H1 (cell line): ENCODE data around the gene PCDH9. TPM values are rescaled to one million over a fixed set of nuclear protein-coding genes. Genes with fewer than 3 reads are reported as not detected.
A peak's percentile ranks its signal among the peaks of the same experiment; 100 is the strongest.

Experiments used
- CTCF ChIA-PET: fragments of 300-600 bp; sonication (Branson Sonifier 250); formaldehyde crosslinking; loops from one replicate; lab custom pipeline; 2021; ENCODE audit not compliant: partially characterized antibody; lab: Charles Lee
- POLR2A ChIA-PET: fragments of 300-600 bp; sonication (Branson Sonifier 250); formaldehyde crosslinking; loops from one replicate; lab custom pipeline; 2021; ENCODE audit warnings: inconsistent platforms; ENCODE audit not compliant: partially characterized antibody; lab: Charles Lee
- DNase-seq, 2 experiments: peaks; one replicate each; pipeline versions ENCODE4 v3.0.0 to v3.0.0-alpha.2; 2010 to 2022; ENCODE audit warnings: low spot score in 2 of 2, low read depth in 1 of 2, mixed read lengths in 1 of 2
- FAIRE-seq: peaks from 2 replicates; lab custom pipeline; 2011; peaks lifted over from hg19 to GRCh38; lab: Jason Lieb, UNC
- H2AFZ ChIP-seq: 2 replicates; pipeline ENCODE4 v1.8.1; 2012; ENCODE audit warnings: low read length, inconsistent platforms
- H2AK5ac ChIP-seq: 2 replicates; pipeline ENCODE4 v1.6.1; 2013; ENCODE audit warnings: low read depth, low read length
- H2BK120ac ChIP-seq: replicated peaks from 2 replicates; pipeline ENCODE3; 2013; ENCODE audit warnings: low read depth, low read length, inconsistent platforms
- H2BK12ac ChIP-seq: 2 replicates; pipeline ENCODE4 v1.6.1; 2013; ENCODE audit warnings: low read depth, low read length
- H2BK15ac ChIP-seq: 2 replicates; pipeline ENCODE4 v1.6.1; 2013; ENCODE audit warnings: low read length
- H2BK20ac ChIP-seq: 2 replicates; pipeline ENCODE4 v1.6.1; 2013; ENCODE audit warnings: low read length
- H2BK5ac ChIP-seq: 2 replicates; pipeline ENCODE4 v1.6.1; 2013; ENCODE audit warnings: low read depth, low read length
- H3K14ac ChIP-seq: 2 replicates; pipeline ENCODE4 v1.6.1; 2013; ENCODE audit warnings: inconsistent platforms; ENCODE audit not compliant: insufficient read length
- H3K18ac ChIP-seq: 2 replicates; pipeline ENCODE4 v1.6.1; 2013; ENCODE audit warnings: low read length; ENCODE audit errors: extremely low read depth
- H3K23ac ChIP-seq: 2 replicates; pipeline ENCODE4 v1.6.1; 2013; ENCODE audit warnings: inconsistent platforms; ENCODE audit not compliant: insufficient read length
- H3K23me2 ChIP-seq: 2 replicates; pipeline ENCODE4 v1.6.1; 2013; ENCODE audit warnings: low read depth, low read length
- H3K27ac ChIP-seq: 2 replicates; pipeline ENCODE4 v1.6.1; 2011; ENCODE audit warnings: low read depth, low read length, inconsistent platforms
- H3K27me3 ChIP-seq, 4 experiments: replicated peaks in 1 of 4; 1 replicate in 1 of 4; 2 replicates in 3 of 4; pipeline versions ENCODE4 v1.6.1 to v1.8.1; 2011 to 2013; ENCODE audit warnings: low read length in 3 of 4, mild to moderate bottlenecking in 3 of 4, inconsistent platforms in 2 of 4, mixed read lengths in 2 of 4, moderate library complexity in 1 of 4; ENCODE audit not compliant: control insufficient read depth in 3 of 4, insufficient read depth in 3 of 4; ENCODE audit errors: extremely low read depth in 1 of 4
- H3K36me3 ChIP-seq, 4 experiments: 2 replicates each; pipeline versions ENCODE4 v1.6.1 to v1.8.1; 2011 to 2013; ENCODE audit warnings: mild to moderate bottlenecking in 4 of 4, low read length in 3 of 4, moderate library complexity in 2 of 4, control low read depth in 1 of 4, inconsistent platforms in 1 of 4; ENCODE audit not compliant: insufficient read depth in 4 of 4, control insufficient read depth in 2 of 4
- H3K4ac ChIP-seq: replicated peaks from 2 replicates; pipeline ENCODE3; 2013; ENCODE audit warnings: low read length, low read depth, mixed read lengths, inconsistent platforms; ENCODE audit not compliant: insufficient read length
- H3K4me1 ChIP-seq, 4 experiments: replicated peaks in 1 of 4; 1 replicate in 1 of 4; 2 replicates in 3 of 4; pipeline versions ENCODE4 v1.6.1 to v1.8.1; 2011 to 2013; ENCODE audit warnings: low read length in 3 of 4, inconsistent platforms in 2 of 4, mixed read lengths in 1 of 4; ENCODE audit not compliant: insufficient read depth in 4 of 4, control insufficient read depth in 3 of 4
- H3K4me2 ChIP-seq, 2 experiments: 2 replicates each; pipeline versions ENCODE4 v1.6.1 to v1.8.1; 2011 to 2013; ENCODE audit warnings: low read depth in 2 of 2, low read length in 2 of 2, control low read depth in 1 of 2, inconsistent platforms in 1 of 2, mild to moderate bottlenecking in 1 of 2; ENCODE audit not compliant: insufficient read depth in 1 of 2
- H3K4me3 ChIP-seq, 4 experiments: fragments of 200-600, 300-600 bp in 1 of 4; sonication (generic), shearing (Covaris generic), sonication (Bioruptor Twin) in 1 of 4; 2 replicates each; pipeline versions ENCODE4 v1.5.1 to v1.8.1; 2011 to 2016; ENCODE audit warnings: low read length in 4 of 4, low read depth in 3 of 4, control low read depth in 2 of 4, inconsistent platforms in 2 of 4, mild to moderate bottlenecking in 2 of 4, mixed read lengths in 1 of 4, moderate library complexity in 1 of 4; ENCODE audit not compliant: insufficient read depth in 2 of 4; ENCODE audit errors: extremely low read depth in 1 of 4
- H3K56ac ChIP-seq: replicated peaks from 2 replicates; pipeline ENCODE3; 2013; ENCODE audit warnings: low read depth, mild to moderate bottlenecking, mixed read lengths, low read length, inconsistent platforms; ENCODE audit not compliant: insufficient read length
- H3K79me1 ChIP-seq: 2 replicates; pipeline ENCODE4 v1.6.1; 2013; ENCODE audit warnings: low read depth, low read length, control low read depth
- H3K79me2 ChIP-seq, 2 experiments: 2 replicates each; pipeline versions ENCODE4 v1.6.1 to v1.8.1; 2012 to 2013; ENCODE audit warnings: low read length in 2 of 2, mild to moderate bottlenecking in 2 of 2, inconsistent platforms in 1 of 2; ENCODE audit not compliant: insufficient read depth in 2 of 2, control insufficient read depth in 1 of 2
- H3K9ac ChIP-seq, 4 experiments: replicated peaks in 1 of 4; 1 replicate in 1 of 4; 2 replicates in 3 of 4; pipeline versions ENCODE4 v1.6.1 to v1.8.1; 2011 to 2013; ENCODE audit warnings: low read depth in 3 of 4, low read length in 3 of 4, control low read depth in 2 of 4, mild to moderate bottlenecking in 2 of 4, moderate library complexity in 2 of 4, inconsistent platforms in 1 of 4; ENCODE audit errors: extremely low read depth in 1 of 4
- H3K9me3 ChIP-seq, 2 experiments: 2 replicates each; pipeline versions ENCODE4 v1.6.1 to v1.8.1; 2012 to 2013; ENCODE audit warnings: mild to moderate bottlenecking in 2 of 2, moderate library complexity in 2 of 2, control low read depth in 1 of 2, inconsistent platforms in 1 of 2, low read depth in 1 of 2, low read length in 1 of 2, mixed read lengths in 1 of 2; ENCODE audit not compliant: insufficient read depth in 2 of 2
- H4K20me1 ChIP-seq, 2 experiments: replicated peaks in 1 of 2; 2 replicates each; pipeline versions ENCODE3 to v1.8.1; 2011 to 2013; ENCODE audit warnings: inconsistent platforms in 2 of 2, low read length in 2 of 2, mild to moderate bottlenecking in 1 of 2; ENCODE audit not compliant: insufficient read depth in 2 of 2, control insufficient read depth in 1 of 2
- H4K5ac ChIP-seq: 2 replicates; pipeline ENCODE4 v1.6.1; 2013; ENCODE audit warnings: low read length, low read depth, mixed read lengths, inconsistent platforms; ENCODE audit not compliant: insufficient read length
- H4K8ac ChIP-seq: 2 replicates; pipeline ENCODE4 v1.8.0; 2013; ENCODE audit warnings: mild to moderate bottlenecking, moderate library complexity, low read length, inconsistent platforms; ENCODE audit not compliant: insufficient read depth; ENCODE audit errors: extremely low read depth
- H4K91ac ChIP-seq: replicated peaks from 2 replicates; pipeline ENCODE3; 2013; ENCODE audit warnings: low read length, mixed read lengths, inconsistent platforms; ENCODE audit not compliant: insufficient read length
- ATF3 ChIP-seq: IDR thresholded peaks from 2 replicates; pipeline ENCODE4 v1.6.1; 2011; ENCODE audit warnings: low read depth, mild to moderate bottlenecking, low read length; ENCODE audit not compliant: insufficient read depth
- BCL11A ChIP-seq, 2 experiments: IDR thresholded peaks; one replicate each; pipeline ENCODE4 v1.6.1; 2011; ENCODE audit warnings: low read depth in 2 of 2, low read length in 2 of 2, mild to moderate bottlenecking in 2 of 2
- CHD2 ChIP-seq: IDR thresholded peaks from 2 replicates; pipeline ENCODE4 v1.6.1; 2012; ENCODE audit warnings: low read length, improper control_type of control experiment
- FOSL1 ChIP-seq: IDR thresholded peaks from 2 replicates; pipeline ENCODE4 v1.6.1; 2011; ENCODE audit warnings: mild to moderate bottlenecking, low read depth, low read length, moderate library complexity; ENCODE audit not compliant: insufficient read depth
- HDAC6 ChIP-seq: IDR thresholded peaks from one replicate; pipeline ENCODE4 v1.7.1; 2012; ENCODE audit warnings: low read depth, mild to moderate bottlenecking, inconsistent platforms, low read length, moderate library complexity
- MAX ChIP-seq: IDR thresholded peaks from 2 replicates; pipeline ENCODE4 v1.6.1; 2012; ENCODE audit warnings: inconsistent platforms
- NRF1 ChIP-seq: IDR thresholded peaks from 2 replicates; pipeline ENCODE4 v1.6.1; 2011; ENCODE audit warnings: mild to moderate bottlenecking, low read depth, low read length, improper control_type of control experiment
- POU5F1 ChIP-seq: IDR thresholded peaks from 2 replicates; pipeline ENCODE4 v1.6.1; 2011; ENCODE audit warnings: low read depth, mild to moderate bottlenecking, low read length, moderate library complexity
- RAD21 ChIP-seq, 2 experiments: IDR thresholded peaks in 1 of 2; conservative IDR thresholded peaks in 1 of 2; 2 replicates each; pipeline ENCODE4 v1.6.1; 2011; ENCODE audit warnings: low read depth in 2 of 2, low read length in 2 of 2, improper control_type of control experiment in 1 of 2, inconsistent platforms in 1 of 2, mild to moderate bottlenecking in 1 of 2, moderate library complexity in 1 of 2
- RNF2 ChIP-seq: fragments of 200-900, 300-1000 bp; sonication (generic); IDR thresholded peaks from 2 replicates; pipeline ENCODE4 v1.7.1; 2016; ENCODE audit warnings: borderline replicate concordance, low read depth, mild to moderate bottlenecking, antibody characterized with exemption, low read length; ENCODE audit not compliant: poor library complexity, severe bottlenecking; ENCODE audit errors: missing control alignments
- SAP30 ChIP-seq: fragments of 300-600 bp; sonication (generic); IDR thresholded peaks from 2 replicates; pipeline ENCODE4 v1.7.1; 2012; ENCODE audit warnings: low read length, moderate library complexity, mild to moderate bottlenecking, inconsistent platforms; ENCODE audit not compliant: insufficient read depth, insufficient replicate concordance
- WGBS, 2 experiments: shearing (Covaris generic) in 1 of 2; methylation state at CpG; one replicate each; pipeline versions ENCODE4 v1.1.6 to v1.1.7; 2013 to 2015; ENCODE audit warnings: low lambda C conversion rate in 2 of 2, mixed read lengths in 2 of 2, inconsistent platforms in 1 of 2, low coverage in 1 of 2, missing lambda C conversion rate in 1 of 2; ENCODE audit not compliant: insufficient replicate concordance in 2 of 2, insufficient coverage in 1 of 2, insufficient read length in 1 of 2; ENCODE audit errors: extremely low coverage in 1 of 2, missing lambda C conversion rate in 1 of 2; 5-methylcytosine and 5-hydroxymethylcytosine counted together
- polyA plus RNA-seq, 7 experiments: library from polyadenylated mRNA; depleted of rRNA in 3 of 7; stranded (reverse) in 5 of 7; unstranded in 2 of 7; fragments of >200 nt in 5 of 7; fragments of 200-250 nt in 2 of 7; gene quantifications; 1 replicate in 5 of 7; 2 replicates in 1 of 7; 4 replicates in 1 of 7; pipeline versions ENCODE4 v1.2.1 to v1.2.3, GENCODE V29; 2011 to 2013; ENCODE audit warnings: missing spikeins in 2 of 7, mixed read lengths in 2 of 7
- total RNA-seq: library from RNA; stranded (reverse); fragmentation: NEBNext Ultra II Directional; extraction: Animal tissue kit (Norgen Biotek cat#: 25700); gene quantifications from 2 replicates; pipeline ENCODE4 v1.2.1, GENCODE V29; 2021

Gene PCDH9
- total and polyA plus RNA-seq, 2 of the 8 experiments (the other 6 are each of a cell fraction or from before 2014, with no cell fraction given) = 0.12 to 0.60 TPM

GRCh38 chr13:66921437-66921836, 308.7 kb downstream of the PCDH9 start:
- no peaks in the 10 kb centered on the region for H3K79me2 ChIP-seq
- H4K8ac ChIP-seq = no peak overlapping the region
- H2AK5ac ChIP-seq = no peak overlapping the region
- no peaks in the 10 kb centered on the region for H3K36me3 ChIP-seq
- H2BK15ac ChIP-seq = no peak overlapping the region
- H4K91ac ChIP-seq = no peak overlapping the region
- H3K9ac ChIP-seq = peak overlapping the region in 1 of 4 experiments; percentile 49; a peak in 1 of 7 replicates
- no peaks in the 10 kb centered on the region for H4K20me1 ChIP-seq
- H3K27ac ChIP-seq = no peak overlapping the region
- WGBS, 2 experiments = 90% methylated on average over 5 of the region's 5 CpGs; no CpG with 5 or more reads in 1 of the 2 experiments
- no peak overlapping the region for H4K5ac ChIP-seq
- FAIRE-seq (no peak), DNase-seq (no peak)
- no peak overlapping the region for H3K18ac ChIP-seq
- H3K23ac ChIP-seq = no peak overlapping the region
- no peak overlapping the region for H3K14ac ChIP-seq
- ChIA-PET CTCF (interaction anchor here (1.0 kb wide), 1 partner anchor 27 kb away, joined by 3 read pairs; no protein-coding TSS in a partner anchor), POLR2A (no interaction called here)
- TF ChIP-seq HDAC6 = no peak
- TF ChIP-seq CHD2 = no peak
- TF ChIP-seq RNF2 = no peak
- no peak for TF ChIP-seq ATF3
- no peak for TF ChIP-seq BCL11A (IDR thresholded peaks at IDR 0.05; ENCODE audit: low read depth in 2 of 2, low read length in 2 of 2)
- TF ChIP-seq MAX = no peak
- no peak for TF ChIP-seq NRF1
- no peak for TF ChIP-seq POU5F1
- no peak for TF ChIP-seq RAD21 (IDR thresholded peaks at IDR 0.05 in 1 of 2, conservative IDR thresholded peaks at IDR 0.05 in 1 of 2; ENCODE audit: low read depth in 2 of 2, low read length in 2 of 2)
- no peak for TF ChIP-seq FOSL1
- TF ChIP-seq SAP30 = no peak
- no peak overlapping the region for H3K4ac ChIP-seq
- H2BK20ac ChIP-seq = no peak overlapping the region
- H3K56ac ChIP-seq = no peak overlapping the region
- no peaks in the 10 kb centered on the region for H3K79me1 ChIP-seq
- H2BK5ac ChIP-seq = no peak overlapping the region
- no peaks in the 10 kb centered on the region for H3K27me3 ChIP-seq
- H3K4me3 ChIP-seq = no peak overlapping the region
- H2BK120ac ChIP-seq = no peak overlapping the region
- peaks cover 0 to 4% (median 2%) of the 10 kb centered on the region in 4 experiments; a peak in 2 of 7 replicates for H3K4me1 ChIP-seq
- no peak overlapping the region for H2AFZ ChIP-seq
- no peak overlapping the region for H2BK12ac ChIP-seq
- no peaks in the 10 kb centered on the region for H3K23me2 ChIP-seq
- no peaks in the 10 kb centered on the region for H3K9me3 ChIP-seq
- H3K4me2 ChIP-seq = no peak overlapping the region
